HepG2 (cell line): ENCODE data around the gene TFB1M. TPM values are rescaled to one million over a fixed set of nuclear protein-coding genes. Genes with fewer than 3 reads are reported as not detected.

Experiments
- CTCF ChIP-seq: sonication (generic); formaldehyde crosslinking; IDR thresholded peaks from 2 replicates; pipeline ENCODE4 v1.5.0; 2020; ENCODE audit warnings: mild to moderate bottlenecking, missing genetic modification reagents, moderate library complexity
- DBP ChIP-seq: sonication (generic); formaldehyde crosslinking; IDR thresholded peaks from 2 replicates; pipeline ENCODE4 v1.4.0; 2020; ENCODE audit warnings: missing genetic modification reagents; ENCODE audit errors: not compliant biosample characterization
- EED ChIP-seq: sonication (generic); formaldehyde crosslinking; IDR thresholded peaks from 2 replicates; pipeline ENCODE4 v1.5.0; 2020; ENCODE audit warnings: mild to moderate bottlenecking, missing genetic modification reagents
- HDAC6 ChIP-seq: fragments of 200-600 bp; sonication (generic); IDR thresholded peaks from 2 replicates; pipeline ENCODE4 v1.7.0; 2017; ENCODE audit warnings: mild to moderate bottlenecking, antibody characterized with exemption, low read length, low read depth
- MIXL1 ChIP-seq: IDR thresholded peaks from 2 replicates; pipeline ENCODE4 v1.6.1; 2016
- PHF21A ChIP-seq: sonication (generic); formaldehyde crosslinking; IDR thresholded peaks from 2 replicates; pipeline ENCODE4 v1.5.0; 2020; ENCODE audit warnings: mild to moderate bottlenecking, missing genetic modification reagents
- RARG ChIP-seq: sonication (generic); formaldehyde crosslinking; IDR thresholded peaks from 2 replicates; pipeline ENCODE4 v1.4.0; 2020; ENCODE audit warnings: low read depth, mild to moderate bottlenecking, missing genetic modification reagents
- THAP7 ChIP-seq: sonication (generic); formaldehyde crosslinking; IDR thresholded peaks from 2 replicates; pipeline ENCODE4 v1.8.1; 2023; ENCODE audit warnings: mild to moderate bottlenecking, missing genetic modification reagents
- U2AF1 ChIP-seq: fragments of 200-400 bp; formaldehyde crosslinking; optimal IDR thresholded peaks from 2 replicates; pipeline ENCODE3; 2017; ENCODE audit warnings: mild to moderate bottlenecking, low read depth, low read length
- ZNF205 ChIP-seq: IDR thresholded peaks from 2 replicates; pipeline ENCODE4 v1.6.1; 2018; ENCODE audit warnings: missing biosample characterization, missing genetic modification reagents
- ZNF33B ChIP-seq: sonication (generic); formaldehyde crosslinking; IDR thresholded peaks from 2 replicates; pipeline ENCODE4 v1.5.1; 2020; ENCODE audit warnings: mild to moderate bottlenecking, missing genetic modification reagents
- ZNF451 ChIP-seq: sonication (generic); formaldehyde crosslinking; IDR thresholded peaks from 2 replicates; pipeline ENCODE4 v1.5.0; 2020; ENCODE audit warnings: mild to moderate bottlenecking, missing genetic modification reagents
- polyA plus RNA-seq, 8 experiments: library from polyadenylated mRNA; depleted of rRNA in 3 of 8; stranded (reverse) in 7 of 8; unstranded in 1 of 8; fragments of >200 nt; fragmentation: Illumina TruSeq in 4 of 8; extraction: Trizol in 4 of 8; gene quantifications; 2 replicates each; pipeline versions ENCODE4 v1.2.1 to v1.2.3, GENCODE V29; 2011 to 2016; ENCODE audit warnings: low read depth in 4 of 8, missing spikeins in 1 of 8, mixed read lengths in 1 of 8; ENCODE audit not compliant: insufficient read depth in 1 of 8
- total RNA-seq, 5 experiments: library from RNA; depleted of rRNA; stranded (reverse); fragments of >200 nt; fragmentation: Illumina TruSeq; extraction: Trizol; gene quantifications; 2 replicates each; pipeline ENCODE4 v1.2.3, GENCODE V29; 2016; ENCODE audit warnings: low read depth in 1 of 5
- TF ChIP-seq, protein P1 (sequence below): sonication (generic); formaldehyde crosslinking; IDR thresholded peaks from 2 replicates; pipeline ENCODE4 v1.4.0; 2020; ENCODE audit warnings: missing genetic modification reagents, borderline replicate concordance

Gene TFB1M
- total and polyA plus RNA-seq, 2 of the 13 experiments (the other 11 are each of a cell fraction or from before 2014, with no cell fraction given) = 91.4 to 122 TPM

DNA sequence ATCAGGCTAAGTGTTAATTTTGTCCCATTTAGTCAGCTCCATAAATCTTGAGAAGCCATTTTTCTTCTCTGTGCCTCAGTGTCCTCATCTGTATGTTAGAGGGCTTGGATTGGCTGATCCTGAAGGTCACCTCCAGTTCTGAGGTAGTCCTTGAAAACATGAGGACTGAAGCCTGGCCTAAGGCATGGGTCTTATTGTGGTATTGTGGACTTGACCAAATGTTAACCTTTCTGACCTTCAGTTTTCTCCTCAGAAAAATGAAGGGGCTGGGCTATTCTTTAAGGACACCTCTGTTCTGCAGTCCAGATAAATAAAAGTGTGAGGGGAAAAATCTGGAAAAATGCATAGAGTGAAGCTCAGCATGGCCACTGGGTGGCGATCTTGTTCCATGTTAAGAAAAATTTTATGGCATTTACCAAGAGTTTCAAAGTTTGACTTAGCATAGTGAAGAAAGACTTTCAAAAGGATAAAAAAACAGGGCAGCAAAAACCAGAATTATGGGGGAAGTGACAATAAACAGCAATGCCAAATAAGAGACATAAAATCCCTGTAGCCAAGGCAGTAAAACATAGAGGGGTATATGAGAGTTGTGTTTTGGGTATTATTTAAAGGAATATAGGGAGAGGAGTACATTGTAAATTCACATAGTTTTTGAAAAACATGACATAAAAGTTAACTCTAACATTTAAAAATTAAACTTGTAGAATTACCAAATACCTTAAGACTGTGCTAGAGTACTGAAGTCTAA, 13.2 kb upstream of the TFB1M start (continued):
- TF ChIP-seq ZNF205 (CRISPR knock-in tag) (no peak), DBP (CRISPR knock-in tag) (no peak), PHF21A (peak; percentile 61; the same call in 1 of the 2 replicates), CTCF (CRISPR knock-in tag) (peak; percentile 81), MIXL1 (CRISPR knock-in tag) (no peak; the same call in 1 of the 2 replicates), THAP7 (CRISPR knock-in tag) (no peak), HDAC6 (no peak), EED (CRISPR knock-in tag) (no peak), ZNF33B (CRISPR knock-in tag) (no peak), ZNF451 (CRISPR knock-in tag) (no peak), RARG (no peak), U2AF1 (no peak)
- TF ChIP-seq, protein P1, sequence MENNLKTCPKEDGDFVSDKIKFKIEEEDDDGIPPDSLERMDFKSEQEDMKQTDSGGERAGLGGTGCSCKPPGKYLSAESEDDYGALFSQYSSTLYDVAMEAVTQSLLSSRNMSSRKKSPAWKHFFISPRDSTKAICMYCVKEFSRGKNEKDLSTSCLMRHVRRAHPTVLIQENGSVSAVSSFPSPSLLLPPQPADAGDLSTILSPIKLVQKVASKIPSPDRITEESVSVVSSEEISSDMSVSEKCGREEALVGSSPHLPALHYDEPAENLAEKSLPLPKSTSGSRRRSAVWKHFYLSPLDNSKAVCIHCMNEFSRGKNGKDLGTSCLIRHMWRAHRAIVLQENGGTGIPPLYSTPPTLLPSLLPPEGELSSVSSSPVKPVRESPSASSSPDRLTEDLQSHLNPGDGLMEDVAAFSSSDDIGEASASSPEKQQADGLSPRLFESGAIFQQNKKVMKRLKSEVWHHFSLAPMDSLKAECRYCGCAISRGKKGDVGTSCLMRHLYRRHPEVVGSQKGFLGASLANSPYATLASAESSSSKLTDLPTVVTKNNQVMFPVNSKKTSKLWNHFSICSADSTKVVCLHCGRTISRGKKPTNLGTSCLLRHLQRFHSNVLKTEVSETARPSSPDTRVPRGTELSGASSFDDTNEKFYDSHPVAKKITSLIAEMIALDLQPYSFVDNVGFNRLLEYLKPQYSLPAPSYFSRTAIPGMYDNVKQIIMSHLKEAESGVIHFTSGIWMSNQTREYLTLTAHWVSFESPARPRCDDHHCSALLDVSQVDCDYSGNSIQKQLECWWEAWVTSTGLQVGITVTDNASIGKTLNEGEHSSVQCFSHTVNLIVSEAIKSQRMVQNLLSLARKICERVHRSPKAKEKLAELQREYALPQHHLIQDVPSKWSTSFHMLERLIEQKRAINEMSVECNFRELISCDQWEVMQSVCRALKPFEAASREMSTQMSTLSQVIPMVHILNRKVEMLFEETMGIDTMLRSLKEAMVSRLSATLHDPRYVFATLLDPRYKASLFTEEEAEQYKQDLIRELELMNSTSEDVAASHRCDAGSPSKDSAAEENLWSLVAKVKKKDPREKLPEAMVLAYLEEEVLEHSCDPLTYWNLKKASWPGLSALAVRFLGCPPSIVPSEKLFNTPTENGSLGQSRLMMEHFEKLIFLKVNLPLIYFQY (CRISPR knock-in tag) = no peak; the same call in 1 of the 2 replicates
